ENCODE measurements around the gene REPIN1.

REPIN1 gene

GRCh38 chr7:150396851-150397260 is 28.2 kb downstream of the REPIN1 start:
- no peak for TF ChIP-seq CTCF (IDR thresholded peaks at IDR 0.05; ENCODE audit: control insufficient read depth, insufficient read depth, low read depth, low read length, missing control alignments)
- no peak for DNase-seq (ENCODE audit: low read depth)

GRCh38 chr7:150397346-150398107 is 28.9 kb downstream of the REPIN1 start:
- no peak for TF ChIP-seq CTCF (IDR thresholded peaks at IDR 0.05; ENCODE audit: control insufficient read depth, insufficient read depth, low read depth, low read length, missing control alignments)
- no peak for DNase-seq (ENCODE audit: low read depth)
- no peak overlapping the region for H3K4me3 ChIP-seq (ENCODE audit: control insufficient read depth, low read depth, low read length)

More at GRCh38 chr7:150396851-150397260, 28.2 kb downstream of the REPIN1 start:
- H3K4me3 ChIP-seq (ENCODE audit: control insufficient read depth, low read depth, low read length), result no peak overlapping the region

GRCh38 chr7:150398108-150398964 is 29.7 kb downstream of the REPIN1 start:
- no peak for DNase-seq (ENCODE audit: low read depth)
- no peak for TF ChIP-seq CTCF (IDR thresholded peaks at IDR 0.05; ENCODE audit: control insufficient read depth, insufficient read depth, low read depth, low read length, missing control alignments)
- no peak overlapping the region for H3K4me3 ChIP-seq (ENCODE audit: control insufficient read depth, low read depth, low read length)

GRCh38 chr7:150398965-150399320 is 30.3 kb downstream of the REPIN1 start:
- no peak for DNase-seq (ENCODE audit: low read depth)
- H3K4me3 ChIP-seq (ENCODE audit: control insufficient read depth, low read depth, low read length), result no peak overlapping the region
- TF ChIP-seq CTCF (IDR thresholded peaks at IDR 0.05; ENCODE audit: control insufficient read depth, insufficient read depth, low read depth, low read length, missing control alignments), result no peak

GRCh38 chr7:150399421-150400007 is 30.9 kb downstream of the REPIN1 start:
- no peak for TF ChIP-seq CTCF (IDR thresholded peaks at IDR 0.05; ENCODE audit: control insufficient read depth, insufficient read depth, low read depth, low read length, missing control alignments)
- no peak for DNase-seq (ENCODE audit: low read depth)
- H3K4me3 ChIP-seq (ENCODE audit: control insufficient read depth, low read depth, low read length), result no peak overlapping the region

GRCh38 chr7:150400008-150400787 is 31.6 kb downstream of the REPIN1 start:
- H3K4me3 ChIP-seq (ENCODE audit: control insufficient read depth, low read depth, low read length), result no peak overlapping the region
- no peak for TF ChIP-seq CTCF (IDR thresholded peaks at IDR 0.05; ENCODE audit: control insufficient read depth, insufficient read depth, low read depth, low read length, missing control alignments)
- no peak for DNase-seq (ENCODE audit: low read depth)
